ENCODE data around the gene LBH.

- TF ChIP-seq GATA2 (IDR thresholded peaks at IDR 0.05; ENCODE audit: low read depth, low read length) (no peak), GATA3 (IDR thresholded peaks at IDR 0.05; ENCODE audit: low read depth, low read length) (no peak)
Measured at GRCh38 chr2:30259827-30260679, 28.7 kb downstream of the LBH start.
